Motor neuron (in vitro differentiated cells): ENCODE data around the gene SDR42E2. TPM values are rescaled to one million over a fixed set of nuclear protein-coding genes. Genes with fewer than 3 reads are reported as not detected.
A peak's percentile ranks its signal among the peaks of the same experiment; 100 is the strongest.
"Not testable (repeated sequence)": the region's sequence is repeated elsewhere in the genome, so short reads cannot be mapped to it uniquely, and the experiment has no call there.

Experiments used
- ATAC-seq, 8 experiments: fragments of 200-7000 bp; cut with Tn5 transposase; replicated peaks in 6 of 8; 2 replicates each; pipeline ENCODE4 v1.8.0; 2021; ENCODE audit warnings: mild to moderate bottlenecking in 8 of 8, moderate library complexity in 8 of 8
- H3K27ac ChIP-seq, 2 donors: fragments of 250-450 bp; sonication (Bioruptor Pico); 2 replicates each; pipeline ENCODE4 v1.9.0; 2021; ENCODE audit warnings: antibody characterized with exemption in 2 of 2, mild to moderate bottlenecking in 2 of 2, moderate library complexity in 1 of 2
- H3K4me1 ChIP-seq, 2 donors: fragments of 250-450 bp; sonication (Bioruptor Pico); replicated peaks in 1 of 2; 2 replicates each; pipeline ENCODE4 v1.6.1; 2021; ENCODE audit warnings: antibody characterized with exemption in 2 of 2, mild to moderate bottlenecking in 2 of 2, moderate library complexity in 1 of 2
- H3K4me3 ChIP-seq, 5 donors: fragments of 250-450 bp; sonication (Bioruptor Pico); 2 replicates each; pipeline ENCODE4 v1.9.0; 2021; ENCODE audit warnings: antibody characterized with exemption in 5 of 5, mild to moderate bottlenecking in 5 of 5, moderate library complexity in 4 of 5
- WGBS, 10 experiments: fragments of 450-650 bp; shearing (Covaris generic); methylation state at CpG; one replicate each; pipeline ENCODE4 v1.0.0; 2022; 5-methylcytosine and 5-hydroxymethylcytosine counted together
- in situ Hi-C, 9 experiments: fragments of 400-800 bp; cut with MboI; loops; one replicate each; pipeline ENCODE4 v1.15.0; 2021; ENCODE audit warnings: low sequenced_read_pairs in 9 of 9, low pct_unique_long_range_greater_than_20kb in 2 of 9; ENCODE audit not compliant: unreplicated experiment in 9 of 9
- total RNA-seq, 8 experiments: library from RNA; unstranded; fragments of 300-600 nt; gene quantifications; 2 replicates each; pipeline versions ENCODE4 v1.2.3 to v1.2.4, GENCODE V29; 2022

The SDR42E2 gene
- under 1 TPM; 0.05 to 0.81 (median 0.17) TPM for total RNA-seq

GRCh38 chr16:22161999-22162655 lies at the start of gene SDR42E2:
TSS of gene SDR42E2 (plus strand) at chr16:22162506. CDS start at chr16:22165583, 3,077 bp downstream.
- Histone ChIP-seq H3K4me3 (no peak within 1 kb of the TSS), H3K27ac (no peak within 1 kb of the TSS), H3K4me1 (no peaks in the 10 kb centered on the region)
- ATAC-seq, result peak in 1 of 8 experiments; percentile 59
- WGBS, 10 experiments, result 0 to 100% (median 38%) methylated on average over 1 to 9 of the region's 40 CpGs
- in situ Hi-C loops, result loop anchor here in 1 of 9 experiments (25.0 kb wide), 1 partner anchor 100 kb away; no protein-coding TSS in a partner anchor

DNA sequence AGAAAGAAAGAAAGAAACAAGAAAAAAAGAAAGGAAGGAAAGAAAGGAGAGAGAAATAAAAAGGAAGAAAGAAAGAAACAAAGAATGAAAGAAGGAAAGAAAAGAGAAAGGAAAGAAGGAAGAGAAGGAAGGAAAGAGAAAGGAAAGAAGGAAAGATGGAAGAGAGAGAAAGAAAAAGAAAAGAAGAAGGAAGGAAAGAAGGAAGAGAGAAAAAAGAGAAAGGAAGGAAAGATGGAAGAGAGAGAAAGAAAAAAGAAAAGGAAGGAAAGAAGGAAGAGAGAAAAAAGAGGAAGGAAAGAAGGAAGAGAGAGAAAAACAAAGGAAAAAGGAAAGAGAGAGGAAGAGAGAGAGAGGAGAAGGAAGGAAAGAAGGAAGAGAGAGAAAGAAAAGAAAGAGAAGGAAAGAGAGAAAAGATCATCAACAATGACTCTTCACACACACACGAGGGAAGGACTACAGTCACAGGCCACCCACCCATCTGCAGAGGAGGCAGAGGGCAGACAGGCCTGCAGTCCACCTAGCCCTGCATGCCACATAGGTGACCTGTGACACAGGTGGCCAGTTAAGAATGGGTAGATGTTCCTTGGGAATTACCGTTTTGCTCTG lies 46.1 kb upstream of the SDR42E2 start:
- WGBS, 10 experiments, result 7 to 100% (median 50%) methylated on average over 1 to 2 of the region's 2 CpGs; no CpG with 5 or more reads in 1 of the 10 experiments
- no peak for ATAC-seq
- Histone ChIP-seq H3K27ac (no peak overlapping the region), H3K4me3 (no peak overlapping the region), H3K4me1 (peaks cover 0 to 7% of the 10 kb centered on the region in 2 donors)
- in situ Hi-C loops, result no loop called here

DNA sequence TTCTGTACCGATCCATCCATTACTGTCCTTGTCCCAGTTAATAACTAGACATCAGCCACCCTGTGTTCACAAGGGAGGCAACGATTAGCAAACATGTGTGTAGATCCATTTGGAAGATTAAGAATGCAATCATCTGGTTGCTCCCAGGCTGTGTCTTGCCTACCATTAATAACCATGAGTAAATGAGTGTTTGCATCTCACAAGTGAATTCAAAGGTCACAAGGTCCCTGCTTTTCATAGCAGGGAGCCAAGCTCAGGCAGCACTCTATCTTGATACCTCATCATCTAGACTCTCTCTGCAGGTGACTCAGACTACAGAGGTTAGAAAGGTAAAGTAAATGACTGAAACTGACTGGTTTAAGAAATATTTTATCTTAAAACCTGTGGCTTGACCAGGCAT lies 44.7 kb upstream of the SDR42E2 start:
- ATAC-seq, result peak in 6 of 8 experiments; percentile 43 to 98 (median 64)
- peaks cover 0 to 7% of the 10 kb centered on the region in 2 donors for H3K4me1 ChIP-seq
- WGBS, 10 experiments, result 33 to 100% (median 80%) methylated on average over 1 to 2 of the region's 2 CpGs; no CpG with 5 or more reads in 5 of the 10 experiments
- no peak overlapping the region for H3K4me3 ChIP-seq
- in situ Hi-C loops, result no loop called here
- no peak overlapping the region for H3K27ac ChIP-seq

- in situ Hi-C loops, result no loop called here
- Histone ChIP-seq H3K4me3 (no peak overlapping the region), H3K27ac (no peak overlapping the region), H3K4me1 (peaks cover 0 to 7% of the 10 kb centered on the region in 2 donors)
- no peak for ATAC-seq
- WGBS, 10 experiments, result 0 to 100% (median 76%) methylated on average over 1 to 3 of the region's 3 CpGs; no CpG with 5 or more reads in 2 of the 10 experiments
Observed at GRCh38 chr16:22120440-22120839, 41.9 kb upstream of the SDR42E2 start.

- in situ Hi-C loops, result no loop called here
- Histone ChIP-seq H3K4me1 (peaks cover 0 to 3% of the 10 kb centered on the region in 2 donors), H3K27ac (no peak overlapping the region), H3K4me3 (no peak overlapping the region)
- no peak for ATAC-seq
Observed at GRCh38 chr16:22122239-22122638, 40.1 kb upstream of the SDR42E2 start.

DNA sequence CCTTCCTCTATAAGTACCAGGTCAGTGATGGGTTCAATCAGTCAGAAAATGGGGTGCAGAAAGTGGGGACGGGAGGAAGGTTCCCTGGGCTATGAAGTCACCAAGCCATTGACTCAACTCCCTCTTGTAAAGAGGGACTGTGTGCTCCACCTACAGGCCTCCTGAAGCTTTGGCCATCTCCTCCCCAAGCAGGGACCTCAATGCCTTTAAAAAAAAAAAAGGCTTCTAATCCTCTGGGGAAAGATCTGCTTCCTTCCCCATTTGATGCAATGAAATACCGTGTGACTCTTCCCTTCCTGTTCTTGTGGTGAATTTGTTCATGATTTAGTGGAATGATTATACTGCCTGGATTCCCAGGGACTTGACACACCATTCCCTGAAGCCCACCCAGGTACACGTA lies 39.2 kb upstream of the SDR42E2 start:
- WGBS, 10 experiments, result 0 to 60% (median 30%) methylated on average over 1 to 2 of the region's 3 CpGs; no CpG with 5 or more reads in 5 of the 10 experiments
- ATAC-seq, result peak in 1 of 8 experiments; percentile 53
- no peak overlapping the region for H3K4me3 ChIP-seq
- no peak overlapping the region for H3K27ac ChIP-seq
- in situ Hi-C loops, result no loop called here
- no peaks in the 10 kb centered on the region for H3K4me1 ChIP-seq

DNA sequence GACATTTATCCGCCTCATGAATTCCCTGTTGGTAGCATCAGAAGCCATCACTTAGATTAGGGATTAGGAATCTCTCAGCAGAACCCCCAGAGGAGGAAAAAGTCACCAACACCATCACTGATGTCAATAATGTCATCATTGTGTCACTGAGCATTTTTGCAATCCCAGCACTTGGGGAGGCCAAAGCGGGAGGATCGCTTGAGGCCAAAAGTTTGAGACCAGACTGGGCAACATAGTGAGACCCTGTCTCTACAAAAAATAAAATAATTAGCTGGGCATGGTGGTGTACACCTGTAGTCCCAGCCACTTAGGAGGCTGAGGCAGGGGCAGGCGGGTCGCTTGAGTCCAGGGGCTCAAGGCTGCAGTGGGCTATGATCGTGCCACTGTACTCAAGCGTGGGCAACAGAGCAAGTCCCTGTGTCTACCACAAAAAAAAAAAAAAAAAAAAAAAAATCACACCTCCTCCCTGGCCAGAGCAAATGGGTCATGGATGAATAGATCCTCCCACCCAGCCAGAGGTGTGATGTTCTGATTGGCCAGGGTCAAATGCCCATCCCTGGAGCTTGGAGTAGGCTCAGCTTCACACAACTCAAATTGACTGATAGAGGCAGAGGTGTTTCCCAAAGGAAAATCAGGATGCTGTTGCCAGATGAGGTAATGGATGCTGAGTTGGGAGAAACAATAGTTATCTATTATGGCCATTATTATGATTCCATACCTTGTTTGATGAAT lies 38.4 kb upstream of the SDR42E2 start:
- Histone ChIP-seq H3K4me3 (no peak overlapping the region), H3K27ac (no peak overlapping the region), H3K4me1 (no peaks in the 10 kb centered on the region)
- in situ Hi-C loops, result no loop called here
- no peak for ATAC-seq
- WGBS, 10 experiments, result 48 to 100% (median 93%) methylated on average over 1 to 4 of the region's 7 CpGs; no CpG with 5 or more reads in 3 of the 10 experiments

- H3K4me3 ChIP-seq, result no peak overlapping the region
- H3K4me1 ChIP-seq, result no peaks in the 10 kb centered on the region
- 58 to 90% (median 79%) methylated on average over 2 to 5 of the region's 6 CpGs for WGBS, 10 experiments
- in situ Hi-C loops, result loop anchor here in 1 of 9 experiments (25.0 kb wide), 1 partner anchor 462 kb away; the partner anchor contains the start of genes IGSF6 and OTOA
- no peak overlapping the region for H3K27ac ChIP-seq
- ATAC-seq, result no peak
Observed at GRCh38 chr16:22124583-22125284, 37.6 kb upstream of the SDR42E2 start.

DNA sequence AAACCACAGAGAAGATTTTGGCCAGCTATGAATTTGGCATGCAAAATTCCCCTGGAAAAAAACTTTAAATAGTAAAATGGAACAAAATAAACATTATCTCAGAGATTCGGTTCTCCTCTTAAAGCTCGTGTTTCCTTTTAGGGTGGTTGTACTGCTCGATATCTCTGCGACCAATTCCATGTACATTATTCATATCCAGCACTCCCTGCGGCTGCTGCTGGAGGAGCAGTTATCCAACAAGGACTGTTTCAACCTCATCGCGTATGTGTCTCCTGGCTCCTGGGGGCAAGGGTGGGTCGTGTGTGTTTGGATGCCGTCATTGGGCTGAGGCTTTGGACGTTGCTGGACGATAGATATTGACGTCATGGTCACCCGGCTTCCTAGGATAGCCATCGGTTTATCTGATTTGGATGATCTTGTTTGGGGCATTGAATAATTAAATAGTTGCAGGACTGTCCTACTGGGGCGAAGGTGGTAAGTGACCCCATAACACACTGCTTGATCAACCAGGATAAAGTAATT lies 36.2 kb upstream of the SDR42E2 start:
- H3K27ac ChIP-seq, result no peak overlapping the region
- no peak overlapping the region for H3K4me3 ChIP-seq
- in situ Hi-C loops, result loop anchor here in 1 of 9 experiments (25.0 kb wide), 1 partner anchor 464 kb away; the partner anchor contains the start of genes IGSF6 and OTOA
- peak in 1 of 8 experiments; percentile 95 for ATAC-seq
- H3K4me1 ChIP-seq, result no peaks in the 10 kb centered on the region
- 45 to 93% (median 79%) methylated on average over 2 to 11 of the region's 15 CpGs; no CpG with 5 or more reads in 1 of the 10 experiments for WGBS, 10 experiments

GRCh38 chr16:22128537-22128936 lies 33.8 kb upstream of the SDR42E2 start:
- not testable (repeated sequence) for H3K4me1 ChIP-seq, H3K4me3 ChIP-seq, H3K27ac ChIP-seq, ATAC-seq
- in situ Hi-C loops, result loop anchor here in 1 of 9 experiments (25.0 kb wide), 1 partner anchor 466 kb away; the partner anchor contains the start of genes IGSF6 and OTOA
- 0 to 100% (median 81%) methylated on average over 1 of the region's 1 CpG; no CpG with 5 or more reads in 2 of the 10 experiments for WGBS, 10 experiments

DNA sequence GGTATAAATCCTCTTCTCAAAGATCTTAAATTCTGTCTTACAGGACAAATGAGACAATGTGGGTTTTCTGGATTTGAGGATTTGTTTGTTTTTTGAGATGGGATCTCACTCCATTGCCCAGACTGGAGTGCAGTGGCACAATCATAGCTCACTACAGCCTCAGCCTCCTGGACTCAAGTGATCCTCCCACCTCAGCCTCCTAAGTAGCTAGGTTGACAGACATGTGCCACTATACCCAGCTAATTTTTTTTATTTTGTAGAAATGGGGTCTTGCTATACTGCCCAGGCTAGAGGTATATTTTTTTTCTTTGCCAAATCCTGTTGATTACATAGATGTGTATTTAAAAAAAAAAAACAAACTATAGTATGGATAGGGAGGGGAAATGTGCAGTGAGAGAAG lies 31.8 kb upstream of the SDR42E2 start:
- in situ Hi-C loops, result loop anchor here in 1 of 9 experiments (25.0 kb wide), 1 partner anchor 468 kb away; the partner anchor contains the start of genes IGSF6 and OTOA
- no peak overlapping the region for H3K4me3 ChIP-seq
- no peaks in the 10 kb centered on the region for H3K4me1 ChIP-seq
- no peak overlapping the region for H3K27ac ChIP-seq
- no peak for ATAC-seq

GRCh38 chr16:22132801-22133200 lies 29.5 kb upstream of the SDR42E2 start:
- WGBS, 10 experiments, result 33 to 100% (median 78%) methylated on average over 1 to 8 of the region's 10 CpGs; no CpG with 5 or more reads in 5 of the 10 experiments
- Histone ChIP-seq H3K4me3 (no peak overlapping the region), H3K27ac (no peak overlapping the region), H3K4me1 (no peaks in the 10 kb centered on the region)
- in situ Hi-C loops, result loop anchor here in 1 of 9 experiments (25.0 kb wide), 1 partner anchor 470 kb away; the partner anchor contains the start of genes IGSF6 and OTOA
- no peak for ATAC-seq
